ENCODE data around the gene RBBP4. TPM values are rescaled to one million over a fixed set of nuclear protein-coding genes. Genes with fewer than 3 reads are reported as not detected.

Gene RBBP4
- total and polyA plus RNA-seq, 2 of the 13 experiments (the other 11 are each of a cell fraction or from before 2014, with no cell fraction given), result 64.4 to 166 TPM

DNA sequence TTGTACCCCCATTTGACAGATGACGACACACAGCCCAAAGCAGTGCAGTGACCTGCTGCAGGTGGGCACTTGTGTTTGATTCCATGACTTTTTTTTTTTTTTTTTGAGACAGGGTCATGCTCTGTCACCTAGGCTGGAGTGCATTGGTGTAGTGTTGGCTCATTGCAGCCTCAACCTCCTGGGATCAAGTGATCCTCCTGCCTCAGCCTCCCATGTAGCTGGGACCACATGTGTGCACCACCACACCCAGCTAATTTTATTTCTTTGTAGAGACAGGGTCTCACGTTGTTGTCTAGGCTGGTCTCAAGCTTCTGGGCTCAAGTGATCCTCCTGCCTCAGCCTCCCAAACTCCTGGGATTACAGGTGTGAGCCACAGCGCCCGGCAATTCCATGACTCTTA lies 66.5 kb downstream of the RBBP4 start:
- Histone ChIP-seq H3K4me2 (ENCODE audit: low read depth, low read length) (peak overlapping the region; percentile 88), H3K4me1 (ENCODE audit: insufficient read depth, low read length) (peaks cover 91% of the 10 kb centered on the region), H3K9ac (ENCODE audit: insufficient read depth, low read depth, low read length) (no peak overlapping the region), H4K20me1 (ENCODE audit: insufficient read depth, low read length) (no peaks in the 10 kb centered on the region), H3K4me3 (replicated peaks in 1 of 3; ENCODE audit: insufficient read depth in 1 of 3, low read depth in 2 of 3, low read length in 3 of 3) (peak overlapping the region; percentile 25 to 66 (median 37); a peak in 5 of 6 replicates), H3K36me3 (replicated peaks in 1 of 2; ENCODE audit: control insufficient read depth in 1 of 2, insufficient read depth in 2 of 2, low read length in 2 of 2) (no peaks in the 10 kb centered on the region), H2AFZ (ENCODE audit: low read length) (no peak overlapping the region), H3K27ac (ENCODE audit: extremely low read length, insufficient read depth, low read length) (no peak overlapping the region), H3K79me2 (ENCODE audit: insufficient read depth, low read length) (no peaks in the 10 kb centered on the region), H3K9me3 (ENCODE audit: low read length) (no peaks in the 10 kb centered on the region), H3K27me3 (ENCODE audit: control insufficient read depth in 1 of 2, insufficient read depth in 2 of 2, low read length in 2 of 2) (no peaks in the 10 kb centered on the region)
- TF ChIP-seq, protein P1, sequence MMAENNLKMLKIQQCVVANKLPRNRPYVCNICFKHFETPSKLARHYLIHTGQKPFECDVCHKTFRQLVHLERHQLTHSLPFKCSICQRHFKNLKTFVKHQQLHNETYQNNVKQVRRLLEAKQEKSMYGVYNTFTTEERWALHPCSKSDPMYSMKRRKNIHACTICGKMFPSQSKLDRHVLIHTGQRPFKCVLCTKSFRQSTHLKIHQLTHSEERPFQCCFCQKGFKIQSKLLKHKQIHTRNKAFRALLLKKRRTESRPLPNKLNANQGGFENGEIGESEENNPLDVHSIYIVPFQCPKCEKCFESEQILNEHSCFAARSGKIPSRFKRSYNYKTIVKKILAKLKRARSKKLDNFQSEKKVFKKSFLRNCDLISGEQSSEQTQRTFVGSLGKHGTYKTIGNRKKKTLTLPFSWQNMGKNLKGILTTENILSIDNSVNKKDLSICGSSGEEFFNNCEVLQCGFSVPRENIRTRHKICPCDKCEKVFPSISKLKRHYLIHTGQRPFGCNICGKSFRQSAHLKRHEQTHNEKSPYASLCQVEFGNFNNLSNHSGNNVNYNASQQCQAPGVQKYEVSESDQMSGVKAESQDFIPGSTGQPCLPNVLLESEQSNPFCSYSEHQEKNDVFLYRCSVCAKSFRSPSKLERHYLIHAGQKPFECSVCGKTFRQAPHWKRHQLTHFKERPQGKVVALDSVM (CRISPR knock-in tag; IDR thresholded peaks at IDR 0.05), result peak; percentile 96
- TF ChIP-seq ZNF34 (CRISPR knock-in tag; IDR thresholded peaks at IDR 0.05; ENCODE audit: borderline replicate concordance), result no peak
- TF ChIP-seq ZNF460 (CRISPR knock-in tag; IDR thresholded peaks at IDR 0.05; ENCODE audit: borderline replicate concordance), result peak; percentile 69; the same call in 1 of the 2 replicates
- TF ChIP-seq SALL2 (CRISPR knock-in tag; IDR thresholded peaks at IDR 0.05), result 0 out of 2 replicates have a peak, but pooled peaks have one; percentile 4
- in situ Hi-C loops (cut with HindIII; ENCODE audit: extremely low pct_ligation_motif_present, low pct_unique_long_range_greater_than_20kb) (no loop called here), intact Hi-C loops (cut with micrococcal nuclease; ENCODE audit: unreplicated experiment) (loop anchor here (5.0 to 10.0 kb wide), 2 partner anchors 45 to 157 kb away; partner anchors contain the start of gene FNDC5)
- WGBS (ENCODE audit: low lambda C conversion rate), result 14% methylated on average over 4 of the region's 4 CpGs
- FAIRE-seq (no peak), DNase-seq (ENCODE audit: low spot score) (no peak), ATAC-seq (no peak)
- POLR2A ChIA-PET, result interaction anchor here (0.7 to 2.3 kb wide), 9 partner anchors 11 to 41 kb away, joined by 3 to 9 read pairs (median 4); no protein-coding TSS in a partner anchor
- CTCF ChIA-PET (ENCODE audit: low intra/inter-chr PET ratio, low total read pairs), result no interaction called here
- no TSS peak for BruUV-seq (replicated peaks)

DNA sequence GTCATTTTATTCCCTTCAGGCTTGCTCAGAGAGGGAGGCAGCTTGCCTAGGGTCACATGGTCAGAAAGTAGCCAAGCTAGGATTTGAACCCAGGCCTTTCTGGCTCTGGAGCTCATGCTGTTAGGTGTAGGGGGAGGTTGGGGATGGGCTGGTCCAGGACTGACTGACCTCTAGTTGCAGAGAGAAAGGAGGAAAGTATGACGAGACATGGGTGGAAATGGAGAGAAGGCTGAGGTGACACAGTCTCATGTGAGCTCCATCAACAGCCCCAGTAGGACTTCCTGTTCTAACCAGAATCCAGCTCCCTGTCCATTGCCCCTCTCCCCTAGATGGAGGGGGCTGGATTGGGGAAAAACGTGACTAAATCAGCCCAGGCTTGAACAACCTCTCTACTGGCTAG lies 67.0 kb downstream of the RBBP4 start:
- WGBS (ENCODE audit: low lambda C conversion rate), result 4% methylated on average over 2 of the region's 2 CpGs
- in situ Hi-C loops (cut with HindIII; ENCODE audit: extremely low pct_ligation_motif_present, low pct_unique_long_range_greater_than_20kb), result no loop called here
- ChIA-PET POLR2A (interaction anchor here (1.0 to 2.3 kb wide), 6 partner anchors 11 to 41 kb away, joined by 3 to 9 read pairs (median 4); no protein-coding TSS in a partner anchor), CTCF (ENCODE audit: low intra/inter-chr PET ratio, low total read pairs) (no interaction called here)
- Histone ChIP-seq H3K9me3 (ENCODE audit: low read length) (no peaks in the 10 kb centered on the region), H3K9ac (ENCODE audit: insufficient read depth, low read depth, low read length) (peak overlapping the region; percentile 30; the same call in 1 of the 2 replicates), H3K4me3 (replicated peaks in 1 of 3; ENCODE audit: insufficient read depth in 1 of 3, low read depth in 2 of 3, low read length in 3 of 3) (peak overlapping the region; percentile 25 to 66 (median 37)), H3K36me3 (replicated peaks in 1 of 2; ENCODE audit: control insufficient read depth in 1 of 2, insufficient read depth in 2 of 2, low read length in 2 of 2) (no peaks in the 10 kb centered on the region), H3K79me2 (ENCODE audit: insufficient read depth, low read length) (no peaks in the 10 kb centered on the region), H3K4me1 (ENCODE audit: insufficient read depth, low read length) (peaks cover 86% of the 10 kb centered on the region), H3K4me2 (ENCODE audit: low read depth, low read length) (peak overlapping the region; percentile 88), H4K20me1 (ENCODE audit: insufficient read depth, low read length) (no peaks in the 10 kb centered on the region), H2AFZ (ENCODE audit: low read length) (peak overlapping the region; percentile 67), H3K27me3 (ENCODE audit: control insufficient read depth in 1 of 2, insufficient read depth in 2 of 2, low read length in 2 of 2) (no peaks in the 10 kb centered on the region), H3K27ac (ENCODE audit: extremely low read length, insufficient read depth, low read length) (no peak overlapping the region)
- ATAC-seq (no peak), DNase-seq (ENCODE audit: low spot score) (no peak), FAIRE-seq (no peak)
- BruUV-seq (replicated peaks), result no TSS peak
- intact Hi-C loops (cut with micrococcal nuclease; ENCODE audit: unreplicated experiment), result loop anchor here (5.0 to 10.0 kb wide), 2 partner anchors 44 to 157 kb away; partner anchors contain the start of gene FNDC5
- TF ChIP-seq HOXA7 (CRISPR knock-in tag; IDR thresholded peaks at IDR 0.05) (no peak), TRIM24 (CRISPR knock-in tag; IDR thresholded peaks at IDR 0.05) (no peak), PPARG (CRISPR knock-in tag; conservative IDR thresholded peaks at IDR 0.05) (no peak), RCOR2 (CRISPR knock-in tag; IDR thresholded peaks at IDR 0.05) (no peak), SMAD3 (CRISPR knock-in tag; IDR thresholded peaks at IDR 0.05) (no peak), ZNF746 (CRISPR knock-in tag; IDR thresholded peaks at IDR 0.05) (no peak), ZNF292 (CRISPR knock-in tag; IDR thresholded peaks at IDR 0.05; ENCODE audit: borderline replicate concordance, low read depth) (0 out of 2 replicates have a peak, but pooled peaks have one; percentile 18), PHF8 (CRISPR knock-in tag; IDR thresholded peaks at IDR 0.05) (no peak), ZC3H13 (CRISPR knock-in tag; IDR thresholded peaks at IDR 0.05) (no peak), ZNF225 (CRISPR knock-in tag; IDR thresholded peaks at IDR 0.05) (no peak)
- TF ChIP-seq, protein P2, sequence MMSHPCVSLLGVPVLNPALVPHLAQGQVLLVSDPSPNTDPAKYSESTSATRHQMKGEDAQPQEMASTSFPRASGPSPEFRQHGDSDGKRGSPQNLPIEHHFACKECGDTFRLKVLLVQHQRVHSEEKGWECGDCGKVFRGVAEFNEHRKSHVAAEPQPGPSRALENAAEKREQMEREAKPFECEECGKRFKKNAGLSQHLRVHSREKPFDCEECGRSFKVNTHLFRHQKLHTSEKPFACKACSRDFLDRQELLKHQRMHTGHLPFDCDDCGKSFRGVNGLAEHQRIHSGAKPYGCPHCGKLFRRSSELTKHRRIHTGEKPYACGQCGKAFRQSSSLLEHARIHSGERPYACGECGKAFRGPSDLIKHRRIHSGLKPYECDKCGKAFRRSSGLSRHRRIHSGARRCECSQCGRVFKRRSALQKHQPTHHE (CRISPR knock-in tag; IDR thresholded peaks at IDR 0.05; ENCODE audit: borderline replicate concordance), result no peak
